Measurements from ENCODE around the gene ARV1.

DNA sequence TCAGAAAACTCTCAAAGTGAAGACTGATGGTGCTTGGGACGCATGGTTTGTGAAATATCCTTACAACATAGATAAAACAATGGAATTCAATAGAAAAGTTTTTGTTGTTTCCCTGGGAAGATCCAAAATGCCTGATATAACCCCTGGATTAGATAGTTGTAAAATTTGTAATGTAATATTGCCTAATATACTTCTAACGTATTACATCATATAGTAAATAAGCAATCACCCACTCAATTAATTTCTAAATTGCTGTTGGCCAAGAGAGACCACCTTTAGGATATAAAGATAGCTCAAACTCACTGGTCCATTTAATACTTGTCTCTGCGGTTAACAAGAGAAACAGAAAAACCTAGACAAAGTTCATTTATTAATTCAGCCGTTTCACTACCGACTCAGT lies 42.4 kb upstream of the ARV1 start:
- TF ChIP-seq BACH2 (CRISPR knock-in tag; IDR thresholded peaks at IDR 0.05; ENCODE audit: borderline replicate concordance) (no peak), CSDC2 (CRISPR knock-in tag; IDR thresholded peaks at IDR 0.05) (no peak), ESRRG (CRISPR knock-in tag; IDR thresholded peaks at IDR 0.05) (no peak), ZNF70 (CRISPR knock-in tag; IDR thresholded peaks at IDR 0.05) (no peak), ZFP30 (CRISPR knock-in tag; IDR thresholded peaks at IDR 0.05) (no peak), TOX (CRISPR knock-in tag; IDR thresholded peaks at IDR 0.05; ENCODE audit: borderline replicate concordance) (no peak), ZFP3 (CRISPR knock-in tag; IDR thresholded peaks at IDR 0.05) (no peak), GLIS3 (CRISPR knock-in tag; IDR thresholded peaks at IDR 0.05) (no peak), ZNF565 (CRISPR knock-in tag; conservative IDR thresholded peaks at IDR 0.05; ENCODE audit: low read depth) (no peak), ZNF8 (CRISPR knock-in tag; IDR thresholded peaks at IDR 0.05) (no peak)
- TF ChIP-seq, protein P1, sequence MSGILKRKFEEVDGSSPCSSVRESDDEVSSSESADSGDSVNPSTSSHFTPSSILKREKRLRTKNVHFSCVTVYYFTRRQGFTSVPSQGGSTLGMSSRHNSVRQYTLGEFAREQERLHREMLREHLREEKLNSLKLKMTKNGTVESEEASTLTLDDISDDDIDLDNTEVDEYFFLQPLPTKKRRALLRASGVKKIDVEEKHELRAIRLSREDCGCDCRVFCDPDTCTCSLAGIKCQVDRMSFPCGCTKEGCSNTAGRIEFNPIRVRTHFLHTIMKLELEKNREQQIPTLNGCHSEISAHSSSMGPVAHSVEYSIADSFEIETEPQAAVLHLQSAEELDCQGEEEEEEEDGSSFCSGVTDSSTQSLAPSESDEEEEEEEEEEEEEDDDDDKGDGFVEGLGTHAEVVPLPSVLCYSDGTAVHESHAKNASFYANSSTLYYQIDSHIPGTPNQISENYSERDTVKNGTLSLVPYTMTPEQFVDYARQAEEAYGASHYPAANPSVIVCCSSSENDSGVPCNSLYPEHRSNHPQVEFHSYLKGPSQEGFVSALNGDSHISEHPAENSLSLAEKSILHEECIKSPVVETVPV (CRISPR knock-in tag; IDR thresholded peaks at IDR 0.05): no peak
- TF ChIP-seq, protein P2, sequence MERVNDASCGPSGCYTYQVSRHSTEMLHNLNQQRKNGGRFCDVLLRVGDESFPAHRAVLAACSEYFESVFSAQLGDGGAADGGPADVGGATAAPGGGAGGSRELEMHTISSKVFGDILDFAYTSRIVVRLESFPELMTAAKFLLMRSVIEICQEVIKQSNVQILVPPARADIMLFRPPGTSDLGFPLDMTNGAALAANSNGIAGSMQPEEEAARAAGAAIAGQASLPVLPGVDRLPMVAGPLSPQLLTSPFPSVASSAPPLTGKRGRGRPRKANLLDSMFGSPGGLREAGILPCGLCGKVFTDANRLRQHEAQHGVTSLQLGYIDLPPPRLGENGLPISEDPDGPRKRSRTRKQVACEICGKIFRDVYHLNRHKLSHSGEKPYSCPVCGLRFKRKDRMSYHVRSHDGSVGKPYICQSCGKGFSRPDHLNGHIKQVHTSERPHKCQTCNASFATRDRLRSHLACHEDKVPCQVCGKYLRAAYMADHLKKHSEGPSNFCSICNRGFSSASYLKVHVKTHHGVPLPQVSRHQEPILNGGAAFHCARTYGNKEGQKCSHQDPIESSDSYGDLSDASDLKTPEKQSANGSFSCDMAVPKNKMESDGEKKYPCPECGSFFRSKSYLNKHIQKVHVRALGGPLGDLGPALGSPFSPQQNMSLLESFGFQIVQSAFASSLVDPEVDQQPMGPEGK (CRISPR knock-in tag; IDR thresholded peaks at IDR 0.05; ENCODE audit: borderline replicate concordance): no peak
